Right renal cortex interstitium (tissue), 3 donors: ENCODE data around the gene AQP3. TPM values are rescaled to one million over a fixed set of nuclear protein-coding genes. Genes with fewer than 3 reads are reported as not detected.
"Not testable (repeated sequence)": the region's sequence is repeated elsewhere in the genome, so short reads cannot be mapped to it uniquely, and the experiment has no call there.

Source experiments
- DNase-seq, 3 donors: peaks; one replicate each; pipeline ENCODE4 v3.0.0-alpha.2; 2013; ENCODE audit warnings: low read depth in 3 of 3, low spot score in 2 of 3
- polyA plus RNA-seq, 3 donors: library from polyadenylated mRNA; unstranded; fragments of 120-200 nt; gene quantifications; one replicate each; pipeline ENCODE4 v1.2.1, GENCODE V29; 2013; ENCODE audit not compliant: insufficient read length in 3 of 3

The AQP3 gene
- polyA plus RNA-seq, 3 donors, result 45.7 to 47.1 (median 45.8) TPM

- no peak for DNase-seq
Measured at GRCh38 chr9:33465596-33466564, 18.5 kb upstream of the AQP3 start.

GRCh38 chr9:33465096-33465495 is 17.7 kb upstream of the AQP3 start:
- no peak for DNase-seq

- no peak for DNase-seq
Measured at GRCh38 chr9:33464045-33464636, 16.7 kb upstream of the AQP3 start.

- DNase-seq, result no peak
Measured at GRCh38 chr9:33463151-33463550, 15.8 kb upstream of the AQP3 start.

- no peak for DNase-seq
Measured at GRCh38 chr9:33461492-33461891, 14.1 kb upstream of the AQP3 start.

DNA sequence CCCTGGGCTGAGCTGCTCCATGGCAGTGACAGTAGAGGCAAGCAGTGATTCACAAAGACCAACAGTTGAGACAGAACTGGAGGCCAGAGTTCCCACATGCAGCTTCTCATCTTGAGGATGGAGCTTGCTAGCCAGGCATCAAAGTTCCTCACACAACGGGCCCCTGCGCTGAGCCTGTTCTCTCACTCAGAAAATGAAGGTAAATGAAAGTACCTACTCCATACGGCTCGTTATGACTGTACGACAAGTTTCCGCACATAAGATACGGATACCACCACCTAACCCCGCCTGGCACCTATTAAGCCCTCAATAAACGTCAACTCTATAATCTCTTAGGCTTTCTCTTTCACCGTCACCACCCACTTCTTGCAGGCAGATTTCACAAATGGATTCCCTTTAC is 13.5 kb upstream of the AQP3 start:
- no peak for DNase-seq

- DNase-seq, result no peak
Measured at GRCh38 chr9:33459115-33459514, 11.7 kb upstream of the AQP3 start.

GRCh38 chr9:33458444-33458843 is 11.1 kb upstream of the AQP3 start:
- no peak for DNase-seq

DNA sequence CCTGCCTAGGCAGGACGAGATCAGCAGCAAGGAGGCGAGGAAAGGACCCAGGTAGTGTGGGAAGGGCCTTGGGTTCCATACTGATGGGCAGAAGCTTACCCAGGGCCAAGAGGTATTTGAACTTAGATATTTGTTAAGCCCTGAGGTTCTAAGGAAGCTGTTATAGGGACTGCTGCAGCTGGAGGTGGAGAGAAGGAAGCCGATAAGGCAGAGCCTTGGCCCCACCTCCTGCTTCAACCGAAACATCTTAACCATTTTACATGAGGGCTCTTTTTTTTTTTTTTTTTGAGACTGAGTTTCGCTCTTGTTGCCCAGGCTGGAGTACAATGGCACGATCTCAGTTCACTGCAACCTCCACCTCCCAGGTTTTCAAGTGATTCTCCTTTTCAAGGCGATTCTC is 8.6 kb upstream of the AQP3 start:
- no peak for DNase-seq

- DNase-seq, result not testable (repeated sequence)
Measured at GRCh38 chr9:33455456-33455855, 8.1 kb upstream of the AQP3 start.

DNA sequence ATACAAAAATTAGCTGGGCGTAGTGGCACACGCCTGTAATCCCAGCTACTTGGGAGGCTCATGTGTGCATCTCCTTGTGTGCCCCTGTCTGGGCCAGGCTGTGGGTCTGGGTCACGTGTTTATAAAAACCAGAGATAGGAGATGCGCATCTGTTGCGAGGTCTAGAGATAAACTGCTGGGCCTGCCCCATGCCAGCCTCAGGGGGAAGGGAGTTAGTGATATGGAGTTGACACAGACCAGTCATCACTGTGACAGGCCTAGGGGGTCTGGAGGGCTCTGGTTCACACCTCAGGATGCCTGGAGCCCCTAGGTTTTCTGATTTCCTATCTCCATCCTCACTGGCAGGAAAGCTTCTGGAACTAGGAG is 7.3 kb upstream of the AQP3 start:
- DNase-seq, result not testable (repeated sequence)

GRCh38 chr9:33453999-33454660 is 6.7 kb upstream of the AQP3 start:
- DNase-seq, result no peak

DNA sequence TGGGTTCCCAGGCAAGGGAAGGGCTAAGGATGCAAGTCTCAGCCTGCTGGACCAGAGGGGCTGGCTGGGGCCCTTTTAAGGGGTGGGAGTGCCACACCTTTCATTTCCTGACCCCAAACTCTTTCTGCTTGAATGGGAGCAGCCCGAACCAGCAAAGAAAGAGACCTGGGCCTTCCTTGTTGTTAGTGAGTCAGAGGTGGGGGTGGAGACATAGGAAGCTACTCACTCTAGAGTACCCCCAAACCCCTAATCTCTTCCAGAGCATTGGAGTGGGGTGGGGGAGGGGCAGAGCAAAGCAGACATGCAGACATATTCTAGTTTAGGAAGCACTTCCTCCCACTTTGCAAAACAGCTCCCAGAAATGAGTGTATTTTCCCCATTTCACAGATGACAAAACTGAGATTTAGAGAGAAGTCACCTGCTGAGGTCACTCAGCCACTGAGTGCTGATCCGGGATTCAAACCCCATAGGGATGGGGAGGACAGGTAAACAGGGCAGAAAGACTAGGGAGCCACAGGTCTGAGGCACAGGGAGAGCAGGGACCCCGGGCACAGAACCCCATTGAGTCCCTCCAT is 6.0 kb upstream of the AQP3 start:
- no peak for DNase-seq

DNA sequence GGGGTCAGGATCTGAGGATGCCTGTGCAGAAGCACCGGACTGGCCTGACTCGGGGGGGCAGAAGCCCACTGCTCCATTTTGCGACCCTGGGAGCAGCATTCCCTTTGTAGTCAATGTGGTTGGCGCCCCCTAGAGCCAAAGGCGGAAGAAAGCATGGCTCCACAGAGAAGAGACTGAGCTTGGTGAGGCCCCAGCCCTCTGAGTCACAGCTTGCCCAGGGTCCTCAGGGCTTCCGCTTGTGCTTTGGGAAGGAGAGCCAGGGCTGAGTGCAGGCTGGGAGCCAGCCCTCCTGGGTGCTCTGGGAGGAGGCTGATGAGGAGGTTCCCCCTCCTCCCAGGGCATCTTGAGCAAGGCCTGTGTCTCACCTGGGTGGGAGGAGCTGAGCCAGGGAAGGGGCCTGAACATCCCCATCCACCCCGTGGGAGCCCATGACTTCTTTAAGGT is 5.5 kb upstream of the AQP3 start:
- DNase-seq, result no peak

GRCh38 chr9:33450621-33451146 is 3.3 kb upstream of the AQP3 start:
- no peak for DNase-seq

DNA sequence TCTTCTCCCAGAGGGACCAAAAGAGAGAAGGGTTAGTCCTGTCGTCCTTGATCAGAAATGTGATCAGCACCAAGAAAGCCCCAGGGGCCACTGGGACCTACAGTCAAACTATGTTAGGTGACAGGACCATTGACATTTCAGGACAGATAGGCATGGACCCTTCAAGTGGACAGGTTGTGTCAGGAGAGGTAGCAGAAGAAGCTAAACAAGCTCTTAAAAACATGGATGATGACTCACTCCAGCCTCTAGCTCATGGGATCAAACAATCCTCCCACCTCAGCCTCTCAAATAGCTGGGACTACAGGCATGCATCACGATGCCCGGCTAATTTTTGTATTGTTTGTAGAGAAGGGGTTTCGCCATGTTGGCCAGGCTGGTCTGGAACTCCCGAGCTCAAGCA is 2.3 kb upstream of the AQP3 start:
- DNase-seq, result no peak

- no peak for DNase-seq
Measured at GRCh38 chr9:33447799-33448553, 583 bp upstream of the AQP3 start.

- DNase-seq, result no peak
Measured at GRCh38 chr9:33446240-33446945, 1.0 kb downstream of the AQP3 start.

- DNase-seq, result no peak
Measured at GRCh38 chr9:33445389-33446239, 1.8 kb downstream of the AQP3 start.
